PFSK-1 (cell line): ENCODE measurements around the gene FAM90A26.

Experiments
- FOXP2 ChIP-seq: optimal IDR thresholded peaks from 2 replicates; pipeline ENCODE3; 2011; ENCODE audit warnings: borderline replicate concordance, control low read depth, inconsistent platforms; ENCODE audit not compliant: insufficient read depth; ENCODE audit errors: extremely low read length, extremely low read depth
- POLR2AphosphoS5 ChIP-seq: IDR thresholded peaks from 2 replicates; pipeline ENCODE4 v1.6.1; 2012; ENCODE audit warnings: low read depth, mild to moderate bottlenecking, control low read depth, low read length, moderate library complexity
- SIN3A ChIP-seq: IDR thresholded peaks from 2 replicates; pipeline ENCODE4 v1.6.1; 2012; ENCODE audit warnings: mild to moderate bottlenecking, low read length, moderate library complexity, borderline replicate concordance; ENCODE audit not compliant: insufficient read depth
- TAF1 ChIP-seq: IDR thresholded peaks from 2 replicates; pipeline ENCODE4 v1.6.1; 2012; ENCODE audit warnings: low read length, control low read depth, borderline replicate concordance; ENCODE audit not compliant: insufficient read depth
- TF ChIP-seq, protein P1 (sequence below), 2 experiments: IDR thresholded peaks; 2 replicates each; pipeline versions ENCODE4 v1.6.1 to v1.8.0; 2011 to 2012; ENCODE audit warnings: low read depth in 2 of 2, low read length in 2 of 2, control low read depth in 1 of 2, inconsistent platforms in 1 of 2, mild to moderate bottlenecking in 1 of 2, moderate library complexity in 1 of 2; ENCODE audit not compliant: insufficient read depth in 1 of 2

DNA sequence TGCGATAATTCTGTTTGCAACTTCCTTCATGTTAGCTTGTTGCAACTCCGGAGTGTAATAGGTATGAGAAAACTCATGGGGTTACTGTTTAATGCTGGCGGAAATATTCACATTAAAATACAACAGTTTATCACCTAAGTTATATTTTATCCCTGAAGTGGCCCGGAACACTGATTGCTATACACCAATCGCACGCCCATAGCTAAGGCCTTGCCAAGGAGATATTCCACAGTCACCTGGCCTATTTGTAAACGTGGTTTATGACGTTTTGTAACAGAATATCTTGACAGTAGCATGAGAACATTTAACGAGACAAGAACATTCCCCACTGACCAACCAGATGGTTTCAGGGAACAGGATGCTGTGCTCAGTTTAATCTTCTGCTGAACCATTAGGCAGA is 23.2 kb upstream of the FAM90A26 start:
- TF ChIP-seq SIN3A (no peak), POLR2AphosphoS5 (no peak), FOXP2 (no peak), TAF1 (no peak)
- TF ChIP-seq, protein P1, sequence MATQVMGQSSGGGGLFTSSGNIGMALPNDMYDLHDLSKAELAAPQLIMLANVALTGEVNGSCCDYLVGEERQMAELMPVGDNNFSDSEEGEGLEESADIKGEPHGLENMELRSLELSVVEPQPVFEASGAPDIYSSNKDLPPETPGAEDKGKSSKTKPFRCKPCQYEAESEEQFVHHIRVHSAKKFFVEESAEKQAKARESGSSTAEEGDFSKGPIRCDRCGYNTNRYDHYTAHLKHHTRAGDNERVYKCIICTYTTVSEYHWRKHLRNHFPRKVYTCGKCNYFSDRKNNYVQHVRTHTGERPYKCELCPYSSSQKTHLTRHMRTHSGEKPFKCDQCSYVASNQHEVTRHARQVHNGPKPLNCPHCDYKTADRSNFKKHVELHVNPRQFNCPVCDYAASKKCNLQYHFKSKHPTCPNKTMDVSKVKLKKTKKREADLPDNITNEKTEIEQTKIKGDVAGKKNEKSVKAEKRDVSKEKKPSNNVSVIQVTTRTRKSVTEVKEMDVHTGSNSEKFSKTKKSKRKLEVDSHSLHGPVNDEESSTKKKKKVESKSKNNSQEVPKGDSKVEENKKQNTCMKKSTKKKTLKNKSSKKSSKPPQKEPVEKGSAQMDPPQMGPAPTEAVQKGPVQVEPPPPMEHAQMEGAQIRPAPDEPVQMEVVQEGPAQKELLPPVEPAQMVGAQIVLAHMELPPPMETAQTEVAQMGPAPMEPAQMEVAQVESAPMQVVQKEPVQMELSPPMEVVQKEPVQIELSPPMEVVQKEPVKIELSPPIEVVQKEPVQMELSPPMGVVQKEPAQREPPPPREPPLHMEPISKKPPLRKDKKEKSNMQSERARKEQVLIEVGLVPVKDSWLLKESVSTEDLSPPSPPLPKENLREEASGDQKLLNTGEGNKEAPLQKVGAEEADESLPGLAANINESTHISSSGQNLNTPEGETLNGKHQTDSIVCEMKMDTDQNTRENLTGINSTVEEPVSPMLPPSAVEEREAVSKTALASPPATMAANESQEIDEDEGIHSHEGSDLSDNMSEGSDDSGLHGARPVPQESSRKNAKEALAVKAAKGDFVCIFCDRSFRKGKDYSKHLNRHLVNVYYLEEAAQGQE (IDR thresholded peaks at IDR 0.05; ENCODE audit: insufficient read depth in 1 of 2, low read depth in 2 of 2, low read length in 2 of 2), result no peak
